ENCODE measurements around the gene DOCK3.
"Not testable (repeated sequence)": the region's sequence is repeated elsewhere in the genome, so short reads cannot be mapped to it uniquely, and the experiment has no call there.

The DOCK3 gene

DNA sequence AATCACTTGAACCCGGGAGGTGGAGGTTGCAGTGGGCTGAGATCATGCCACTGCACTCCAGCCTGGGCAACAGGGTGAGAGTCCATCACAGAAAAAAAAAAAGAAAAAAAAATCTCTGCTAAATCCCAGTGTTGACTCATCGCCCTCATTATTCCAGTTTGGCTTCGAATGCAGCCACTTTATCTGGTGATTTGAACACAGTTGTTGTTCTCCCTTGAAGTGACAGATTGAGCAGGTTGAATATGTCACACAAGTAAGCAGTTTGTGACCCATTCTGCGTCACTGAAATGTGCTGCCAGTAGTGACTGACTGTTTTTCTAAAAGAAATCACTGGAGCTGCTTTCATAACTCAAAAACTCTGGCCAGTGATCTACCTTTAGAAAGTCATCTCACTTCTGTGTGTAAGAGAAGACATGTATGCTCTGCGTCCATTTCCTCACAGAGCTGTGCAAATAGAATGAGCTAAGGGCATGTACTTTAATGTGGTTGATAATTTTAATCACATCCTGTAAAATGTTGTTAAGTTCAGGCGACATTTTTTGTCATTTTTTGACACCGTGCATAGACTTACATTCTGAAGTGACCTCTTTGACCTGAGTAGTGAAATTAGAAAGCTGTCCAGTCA is 12.5 kb downstream of the DOCK3 start:
- no peak for DNase-seq

GRCh38 chr3:50687916-50688315 is 13.2 kb downstream of the DOCK3 start:
- no peak for DNase-seq

DNA sequence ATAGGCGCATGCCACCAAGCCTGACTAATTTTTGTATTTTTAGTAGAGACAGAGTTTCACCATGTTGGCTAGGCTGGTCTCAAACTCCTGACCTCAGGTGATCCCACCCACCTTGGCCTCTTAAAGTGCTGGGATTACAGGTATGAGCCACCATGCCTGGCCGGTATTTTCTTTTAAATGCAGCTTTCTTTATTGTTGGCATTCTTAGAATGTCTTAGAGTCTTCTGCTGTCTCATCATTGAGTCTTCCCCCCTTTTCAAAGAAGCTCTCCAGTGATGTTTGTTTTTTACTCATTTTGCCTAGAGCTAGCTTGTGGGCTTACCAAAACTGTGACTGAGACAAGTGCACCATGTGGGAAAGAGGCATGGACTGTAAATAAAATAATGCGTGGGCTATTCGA is 13.9 kb downstream of the DOCK3 start:
- not testable (repeated sequence) for DNase-seq

- no peak for DNase-seq
These were observed 14.8 kb downstream of the DOCK3 start for GRCh38 chr3:50689558-50689957.

GRCh38 chr3:50695031-50695430 is 20.3 kb downstream of the DOCK3 start:
- no peak for DNase-seq

GRCh38 chr3:50696276-50696675 is 21.5 kb downstream of the DOCK3 start:
- DNase-seq: no peak

DNA sequence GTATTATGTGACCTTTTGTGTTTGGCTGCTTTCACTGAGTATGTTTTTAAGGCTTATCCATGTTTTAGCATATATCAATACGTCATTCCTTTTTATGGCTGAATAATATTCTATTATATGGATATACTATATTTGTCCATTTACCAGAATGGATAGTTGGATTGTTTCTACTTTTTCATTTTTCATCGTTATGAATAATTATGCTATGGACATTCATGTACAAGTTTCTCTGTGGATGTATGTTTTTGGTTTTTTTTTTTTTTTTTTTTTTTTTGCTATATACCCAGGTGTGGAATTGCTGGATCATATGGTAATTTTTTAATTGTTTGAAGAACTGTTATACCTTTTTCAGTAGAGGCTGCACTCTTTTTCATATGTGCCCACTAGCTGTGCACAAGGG is 23.5 kb downstream of the DOCK3 start:
- no peak for DNase-seq

DNA sequence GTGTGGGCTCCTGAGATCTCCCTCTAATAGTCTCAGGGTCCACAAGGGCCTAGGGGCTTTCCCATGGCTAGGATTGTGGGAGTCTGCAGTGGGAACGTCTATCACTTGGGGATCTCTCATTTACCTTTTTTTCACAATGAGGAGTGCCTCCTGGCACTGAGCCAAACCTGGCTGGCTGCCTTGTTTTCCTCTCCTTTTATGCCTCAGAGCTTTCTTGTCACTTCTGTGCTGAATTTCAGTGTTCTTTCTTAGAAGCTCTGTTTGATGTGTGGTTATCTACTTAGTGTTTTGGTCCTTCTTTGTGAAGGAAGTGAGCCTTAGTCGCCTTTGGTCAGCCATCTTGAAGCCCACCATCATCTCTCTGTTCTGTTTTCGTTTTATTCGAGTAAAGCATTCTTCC is 33.9 kb downstream of the DOCK3 start:
- no peak for DNase-seq

GRCh38 chr3:50714946-50715345 is 40.2 kb downstream of the DOCK3 start:
- no peak for DNase-seq

DNA sequence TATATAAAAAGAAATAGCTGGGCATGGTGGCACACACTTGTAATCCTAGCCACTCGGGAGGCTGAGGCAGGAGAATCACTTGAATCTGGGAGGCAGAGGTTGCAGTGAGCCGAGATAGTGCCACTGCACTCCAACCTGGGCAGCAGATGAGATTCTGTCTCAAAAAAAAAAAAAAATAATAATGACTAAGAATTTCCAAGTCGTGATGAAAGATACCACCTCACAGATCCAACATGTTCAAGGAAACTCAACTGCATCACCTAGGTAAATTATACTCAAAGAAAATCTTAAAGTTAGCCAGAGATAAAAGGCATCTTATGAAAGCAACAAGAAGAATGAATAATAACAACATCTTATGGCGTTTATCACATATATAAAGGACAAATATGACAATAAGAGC is 50.1 kb downstream of the DOCK3 start:
- DNase-seq: no peak

- DNase-seq: no peak
These were observed 60.3 kb downstream of the DOCK3 start for GRCh38 chr3:50734985-50735384.

DNA sequence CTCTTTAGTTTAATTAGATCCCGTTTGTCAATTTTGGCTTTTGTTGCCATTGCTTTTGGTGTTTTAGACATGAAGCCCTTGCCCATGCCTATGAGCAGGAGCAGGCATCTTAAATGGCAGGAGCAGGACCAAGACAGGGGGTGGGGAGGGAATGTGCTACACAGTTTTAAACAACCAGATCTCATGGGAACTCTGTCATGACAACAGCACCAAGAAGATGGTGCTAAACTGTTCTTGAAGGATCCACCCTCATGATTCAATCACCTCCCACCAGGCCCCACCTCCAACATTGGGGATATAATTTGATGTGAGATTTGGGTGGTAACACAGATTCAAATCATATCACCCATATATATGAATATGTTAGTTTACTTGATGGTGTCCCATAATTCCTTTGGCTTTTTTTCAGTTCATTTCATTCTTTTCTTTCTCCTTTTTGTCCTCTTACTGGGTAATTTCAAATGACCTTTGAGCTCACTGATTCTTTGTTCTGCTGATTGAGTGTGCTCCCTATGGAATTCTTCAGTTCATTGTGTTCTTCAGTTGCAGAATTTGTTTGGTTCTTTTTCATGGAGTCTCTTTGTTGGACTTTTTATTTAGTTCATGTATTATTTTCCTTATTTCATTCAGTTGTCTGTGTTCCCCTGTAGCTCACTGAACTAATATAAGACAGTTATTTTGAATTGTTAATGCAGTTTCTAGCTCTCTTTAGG is 62.6 kb downstream of the DOCK3 start:
- DNase-seq: no peak

DNA sequence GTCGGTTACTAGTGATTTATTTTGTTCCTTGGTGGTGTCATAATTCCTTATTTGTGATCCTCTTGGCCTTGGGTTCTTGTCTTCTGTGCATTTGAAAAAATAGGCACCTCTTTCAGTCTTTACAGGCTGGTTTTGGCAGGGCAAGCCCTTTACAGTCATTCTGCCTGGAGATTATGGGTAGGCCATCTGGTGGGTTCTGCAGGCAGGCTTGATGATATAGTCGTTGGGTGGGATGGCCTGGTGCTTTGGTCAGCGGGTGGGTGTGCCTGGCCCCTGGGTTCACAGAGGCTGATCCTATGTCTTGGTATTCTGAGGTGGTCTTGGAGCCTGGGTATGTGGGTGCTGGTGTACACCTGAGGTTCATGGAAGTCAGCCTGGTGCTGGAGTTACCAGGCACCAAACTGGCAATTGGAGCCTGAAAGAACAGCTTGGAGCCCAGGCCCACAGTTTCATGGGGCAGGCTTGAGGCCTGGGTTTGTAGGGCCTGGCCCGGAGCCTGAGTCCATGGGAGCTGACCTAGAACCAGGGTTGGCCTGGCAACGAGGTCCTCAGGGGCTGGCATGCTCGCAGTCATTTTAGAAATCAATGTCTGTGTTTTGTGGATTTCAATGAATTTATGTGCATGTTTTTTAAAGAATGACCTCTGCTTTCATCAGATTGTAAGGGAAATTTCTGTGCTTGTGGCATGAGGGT is 63.3 kb downstream of the DOCK3 start:
- no peak for DNase-seq

- no peak for DNase-seq
These were observed 68.9 kb downstream of the DOCK3 start for GRCh38 chr3:50743643-50744042.

DNA sequence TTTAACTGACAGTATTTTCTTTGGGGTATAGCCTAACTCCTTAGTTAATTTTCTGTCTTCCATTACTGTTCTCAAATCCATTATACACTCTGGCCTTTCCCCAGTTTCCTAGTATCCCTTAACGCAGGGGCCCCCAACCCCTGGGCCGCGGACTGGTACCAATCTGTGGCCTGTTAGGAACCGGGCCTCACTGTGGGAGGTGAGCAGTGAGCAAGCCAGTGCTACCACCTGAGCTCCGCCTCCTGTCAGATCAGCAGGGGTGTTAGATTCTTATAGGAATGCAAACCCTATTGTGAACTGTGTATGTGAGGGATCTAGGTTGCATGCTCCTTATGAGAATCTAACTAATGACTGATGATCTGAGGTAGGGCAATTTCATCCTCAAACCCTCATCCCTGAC is 75.1 kb downstream of the DOCK3 start:
- no peak for DNase-seq

DNA sequence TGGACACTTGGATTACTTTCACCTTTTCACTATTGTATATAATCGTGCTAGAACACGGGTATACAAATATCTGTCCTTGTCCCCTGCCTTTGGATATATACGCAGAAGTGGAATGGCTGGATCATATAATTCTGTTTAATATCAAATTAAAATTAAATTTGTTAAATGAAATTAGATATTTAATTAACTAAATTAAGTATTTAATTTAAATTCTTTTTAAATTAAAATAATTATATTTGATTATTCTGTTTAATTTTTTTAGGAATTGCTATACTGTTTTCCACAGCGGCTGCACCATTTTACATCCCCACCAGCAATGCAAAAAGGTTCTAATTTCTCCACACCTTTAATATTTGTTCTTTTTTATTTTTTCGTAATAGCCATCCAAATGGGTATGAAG is 84.3 kb downstream of the DOCK3 start:
- DNase-seq: no peak

- DNase-seq: no peak
These were observed 103.0 kb downstream of the DOCK3 start for GRCh38 chr3:50777680-50778079.

- DNase-seq: not testable (repeated sequence)
These were observed 107.0 kb downstream of the DOCK3 start for GRCh38 chr3:50781766-50782165.

DNA sequence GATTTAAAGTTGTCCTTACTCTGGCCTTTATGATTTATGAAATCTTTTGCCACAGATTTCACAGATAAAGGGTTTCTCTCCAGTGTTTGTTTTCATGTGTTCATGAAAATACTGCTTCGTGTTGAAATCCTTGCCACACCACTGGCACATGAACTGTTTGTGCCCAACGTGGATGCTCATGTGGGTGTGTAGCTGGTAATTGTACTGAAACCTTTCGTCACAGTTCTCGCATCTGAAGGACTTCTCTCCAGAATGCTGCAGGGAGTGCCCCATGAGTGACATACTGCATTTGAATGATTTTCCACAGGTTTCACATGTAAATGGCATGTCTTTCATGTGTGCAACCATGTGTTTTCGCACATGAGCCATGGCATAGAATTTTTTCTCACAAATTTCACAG is 111.9 kb downstream of the DOCK3 start:
- DNase-seq: no peak

- DNase-seq: not testable (repeated sequence)
These were observed 116.2 kb downstream of the DOCK3 start for GRCh38 chr3:50790894-50791293.

DNA sequence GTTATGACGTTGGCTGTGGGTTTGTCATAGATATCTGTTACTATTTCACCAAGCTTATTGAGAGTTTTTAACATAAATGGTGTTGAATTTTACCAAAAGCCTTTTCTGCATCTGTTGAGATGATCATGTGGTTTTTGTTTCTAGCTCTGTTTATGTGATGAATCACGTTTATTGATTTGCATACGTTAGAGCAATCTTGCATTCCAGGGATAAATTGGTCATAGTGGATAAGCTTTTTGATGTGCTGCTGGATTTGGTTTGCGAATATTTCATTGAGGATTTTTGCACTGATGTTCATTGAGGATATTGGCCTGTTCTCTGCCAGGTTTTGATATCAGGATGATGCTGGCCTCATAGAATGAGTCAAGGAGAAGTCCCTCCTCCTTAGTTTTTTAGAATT is 117.8 kb downstream of the DOCK3 start:
- DNase-seq: no peak

GRCh38 chr3:50803805-50804204 is 129.1 kb downstream of the DOCK3 start:
- DNase-seq: not testable (repeated sequence)

GRCh38 chr3:50804376-50804775 is 129.6 kb downstream of the DOCK3 start:
- DNase-seq: not testable (repeated sequence)

- DNase-seq: no peak
These were observed 130.6 kb downstream of the DOCK3 start for GRCh38 chr3:50805321-50805720.

Measured in central memory CD4-positive, alpha-beta T cell (primary cell).